ENCODE data around the gene PPIL6.

Gene PPIL6

DNA sequence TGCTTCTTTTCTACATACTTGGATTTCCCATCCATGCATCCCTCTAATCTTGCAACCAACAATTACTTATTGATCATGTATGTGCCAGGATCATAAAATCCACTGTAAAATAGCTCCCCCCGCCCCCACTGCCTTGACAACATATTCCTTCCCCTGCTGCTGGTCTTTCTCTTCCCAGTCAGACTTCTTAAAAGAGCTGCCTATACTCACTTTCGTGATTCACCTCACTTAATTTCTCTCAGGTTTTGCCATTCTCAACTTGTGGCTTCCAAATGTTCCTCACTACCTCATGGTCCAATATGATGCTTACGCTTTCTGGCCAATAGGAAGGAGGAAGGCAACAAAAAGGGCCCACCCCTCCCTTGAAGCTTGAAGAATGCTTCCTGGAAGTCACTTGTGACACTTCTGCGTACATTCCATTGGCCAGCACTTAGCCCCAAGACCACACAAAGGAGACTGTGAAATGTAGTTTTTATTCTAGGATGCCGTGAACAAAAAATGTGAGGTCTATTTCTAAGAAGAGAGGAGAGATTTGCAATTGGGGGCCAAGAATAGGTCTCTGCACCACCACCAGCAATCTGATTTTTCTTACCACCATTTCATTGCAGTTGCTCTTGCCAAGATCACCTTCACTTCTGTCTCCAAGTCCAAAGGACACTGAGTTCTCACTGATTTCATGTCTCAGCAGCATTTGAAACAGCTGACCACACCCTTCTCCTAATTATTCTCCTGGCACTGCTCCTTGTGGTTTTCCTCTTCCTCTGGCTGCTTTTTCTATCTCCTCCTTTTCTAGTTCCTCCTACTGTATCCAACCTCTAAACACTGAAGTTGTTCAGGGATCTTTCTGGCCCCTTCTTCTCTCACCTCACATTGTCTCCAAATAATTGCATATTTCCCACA is 88.9 kb downstream of the PPIL6 start:
- no peak overlapping the region for H3K4me3 ChIP-seq (ENCODE audit: low read depth, low read length)
- TF ChIP-seq, protein P1, sequence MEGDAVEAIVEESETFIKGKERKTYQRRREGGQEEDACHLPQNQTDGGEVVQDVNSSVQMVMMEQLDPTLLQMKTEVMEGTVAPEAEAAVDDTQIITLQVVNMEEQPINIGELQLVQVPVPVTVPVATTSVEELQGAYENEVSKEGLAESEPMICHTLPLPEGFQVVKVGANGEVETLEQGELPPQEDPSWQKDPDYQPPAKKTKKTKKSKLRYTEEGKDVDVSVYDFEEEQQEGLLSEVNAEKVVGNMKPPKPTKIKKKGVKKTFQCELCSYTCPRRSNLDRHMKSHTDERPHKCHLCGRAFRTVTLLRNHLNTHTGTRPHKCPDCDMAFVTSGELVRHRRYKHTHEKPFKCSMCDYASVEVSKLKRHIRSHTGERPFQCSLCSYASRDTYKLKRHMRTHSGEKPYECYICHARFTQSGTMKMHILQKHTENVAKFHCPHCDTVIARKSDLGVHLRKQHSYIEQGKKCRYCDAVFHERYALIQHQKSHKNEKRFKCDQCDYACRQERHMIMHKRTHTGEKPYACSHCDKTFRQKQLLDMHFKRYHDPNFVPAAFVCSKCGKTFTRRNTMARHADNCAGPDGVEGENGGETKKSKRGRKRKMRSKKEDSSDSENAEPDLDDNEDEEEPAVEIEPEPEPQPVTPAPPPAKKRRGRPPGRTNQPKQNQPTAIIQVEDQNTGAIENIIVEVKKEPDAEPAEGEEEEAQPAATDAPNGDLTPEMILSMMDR (IDR thresholded peaks at IDR 0.05; ENCODE audit: borderline replicate concordance, insufficient read depth, low read depth, low read length), result no peak

DNA sequence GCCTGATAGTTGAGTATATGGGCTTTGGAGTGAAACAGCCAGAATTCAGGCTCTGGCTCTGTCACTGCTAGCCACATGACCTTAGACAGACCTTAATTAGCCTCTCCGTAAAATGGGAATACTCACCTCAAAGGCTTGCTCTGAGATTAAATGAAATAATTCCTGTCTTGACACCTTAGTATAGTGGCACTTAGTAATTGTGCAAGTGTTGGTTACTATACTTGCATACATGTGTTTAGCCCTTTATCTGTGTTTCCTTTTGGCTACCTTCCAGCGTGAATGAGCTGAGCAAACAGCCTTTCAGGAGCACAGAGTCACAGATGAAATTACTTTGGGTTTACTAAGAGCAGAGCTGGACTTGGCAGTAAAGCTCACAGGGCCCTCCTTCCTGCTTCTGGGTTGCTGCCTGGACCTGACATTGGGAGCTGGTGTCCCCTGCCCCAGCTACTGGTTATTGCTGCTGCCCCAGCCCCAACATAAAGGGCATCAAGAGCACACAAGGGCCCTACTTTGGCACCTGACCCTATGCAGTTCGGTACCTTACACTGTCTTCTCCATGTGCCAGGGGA is 90.9 kb downstream of the PPIL6 start:
- no peak overlapping the region for H3K4me3 ChIP-seq (ENCODE audit: low read depth, low read length)
- TF ChIP-seq, protein P1 (IDR thresholded peaks at IDR 0.05; ENCODE audit: borderline replicate concordance, insufficient read depth, low read depth, low read length), result no peak

DNA sequence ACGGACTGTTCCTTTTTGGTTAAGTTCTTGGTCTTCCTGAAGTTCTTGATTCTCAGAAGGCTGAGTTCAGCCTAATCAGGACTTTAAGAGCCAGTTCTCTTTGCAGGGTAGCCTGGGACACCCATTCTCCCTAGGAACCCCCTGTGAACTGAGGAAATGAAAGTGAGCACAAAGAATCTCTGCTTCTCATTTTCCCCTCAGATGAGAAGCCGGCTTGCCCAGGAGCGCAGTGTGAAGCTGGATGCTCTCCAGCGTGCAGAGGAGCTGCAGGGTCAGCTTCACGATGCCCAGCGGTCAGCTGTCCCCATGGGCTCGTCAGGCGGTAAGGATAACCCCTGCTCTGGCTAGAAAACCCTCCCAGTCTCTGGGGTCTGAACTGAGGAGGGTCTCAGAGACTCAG is 92.2 kb downstream of the PPIL6 start:
- TF ChIP-seq, protein P1 (IDR thresholded peaks at IDR 0.05; ENCODE audit: borderline replicate concordance, insufficient read depth, low read depth, low read length), result no peak
- H3K4me3 ChIP-seq (ENCODE audit: low read depth, low read length), result no peak overlapping the region

DNA sequence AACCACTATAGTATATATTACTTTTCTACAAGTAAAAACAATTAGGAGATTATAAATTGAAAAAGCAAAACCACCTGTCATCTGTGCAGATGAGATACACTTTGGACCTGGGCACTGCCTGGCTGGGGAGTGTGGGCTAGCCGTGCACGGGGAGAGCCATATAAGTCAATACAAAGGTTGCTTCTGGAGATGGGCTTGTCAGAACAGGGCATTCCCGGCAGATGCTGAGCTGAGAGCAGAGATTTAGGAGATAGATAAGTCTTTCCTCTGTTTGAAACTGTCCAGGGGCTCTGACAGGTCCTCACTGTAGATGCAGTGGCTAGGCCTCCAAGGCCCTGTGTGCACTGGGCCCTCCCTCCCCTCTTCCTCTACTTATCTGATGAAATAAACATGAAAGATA is 92.6 kb downstream of the PPIL6 start:
- TF ChIP-seq, protein P1 (IDR thresholded peaks at IDR 0.05; ENCODE audit: borderline replicate concordance, insufficient read depth, low read depth, low read length), result no peak
- no peak overlapping the region for H3K4me3 ChIP-seq (ENCODE audit: low read depth, low read length)

DNA sequence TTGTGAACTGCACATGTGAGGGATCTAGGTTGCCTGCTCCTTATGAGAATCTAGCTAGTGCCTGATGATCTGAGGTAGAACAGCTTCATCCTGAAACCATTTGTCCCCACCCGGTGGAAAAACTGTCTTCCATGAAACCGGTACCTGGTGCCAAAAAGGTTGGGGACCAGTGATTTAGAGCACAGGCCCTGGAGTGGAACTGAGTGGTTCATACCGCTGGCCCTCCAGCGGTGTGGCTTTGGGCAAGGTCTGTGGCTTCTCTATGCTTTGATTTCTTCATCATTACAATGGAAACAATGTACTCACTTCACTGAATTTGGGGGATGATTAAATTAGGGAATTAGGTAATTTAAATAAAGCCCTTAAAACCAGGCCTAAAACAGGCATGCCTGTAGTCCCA is 94.4 kb downstream of the PPIL6 start:
- TF ChIP-seq, protein P1 (IDR thresholded peaks at IDR 0.05; ENCODE audit: borderline replicate concordance, insufficient read depth, low read depth, low read length), result no peak
- H3K4me3 ChIP-seq (ENCODE audit: low read depth, low read length), result no peak overlapping the region

DNA sequence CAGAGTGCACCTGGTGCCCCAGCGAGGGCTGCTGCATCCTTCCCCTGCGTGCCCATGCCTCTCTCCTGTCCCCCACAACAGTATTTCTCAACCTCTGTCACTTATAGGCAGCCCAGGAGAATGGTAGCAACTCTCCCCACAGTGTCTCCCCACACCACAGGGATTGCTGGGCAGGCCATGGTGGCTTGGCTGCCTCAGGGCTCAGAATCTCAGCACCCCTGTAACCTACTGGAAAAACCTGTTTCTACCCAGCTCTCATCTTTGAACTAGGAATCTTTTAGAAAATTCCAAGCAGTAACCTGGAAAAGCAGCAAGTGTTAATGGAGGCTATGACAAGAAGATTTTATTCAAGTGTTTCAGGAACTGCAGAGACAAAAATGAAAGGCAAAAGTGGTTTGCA is 96.2 kb downstream of the PPIL6 start:
- no peak overlapping the region for H3K4me3 ChIP-seq (ENCODE audit: low read depth, low read length)
- TF ChIP-seq, protein P1 (IDR thresholded peaks at IDR 0.05; ENCODE audit: borderline replicate concordance, insufficient read depth, low read depth, low read length), result no peak

DNA sequence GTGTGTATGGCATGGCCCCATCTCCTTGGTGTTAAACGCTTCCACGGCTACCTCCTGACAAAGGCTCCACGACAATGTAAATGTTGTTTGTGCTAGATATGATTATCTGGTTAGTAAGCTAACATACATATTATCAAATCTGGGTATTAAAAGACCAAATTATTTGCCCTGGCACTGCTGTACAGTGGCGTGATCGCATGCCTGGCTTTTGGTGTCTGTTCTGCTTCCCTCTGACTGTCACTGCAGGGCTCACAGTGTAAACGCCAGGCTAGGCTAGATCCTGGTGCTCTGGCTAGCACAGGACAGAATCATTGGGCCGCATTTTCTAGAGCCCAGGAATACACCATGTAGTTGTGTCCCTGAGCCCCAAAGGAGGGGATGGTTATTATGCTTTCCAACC is 96.9 kb downstream of the PPIL6 start:
- H3K4me3 ChIP-seq (ENCODE audit: low read depth, low read length), result no peak overlapping the region
- TF ChIP-seq, protein P1 (IDR thresholded peaks at IDR 0.05; ENCODE audit: borderline replicate concordance, insufficient read depth, low read depth, low read length), result no peak

Measured in GM12875 (cell line).